ENCODE measurements around the gene PRKCE. TPM values are rescaled to one million over a fixed set of nuclear protein-coding genes. Genes with fewer than 3 reads are reported as not detected.

Gene PRKCE
- total RNA-seq, 1 experiment from 2014 or later = 14.8 TPM

DNA sequence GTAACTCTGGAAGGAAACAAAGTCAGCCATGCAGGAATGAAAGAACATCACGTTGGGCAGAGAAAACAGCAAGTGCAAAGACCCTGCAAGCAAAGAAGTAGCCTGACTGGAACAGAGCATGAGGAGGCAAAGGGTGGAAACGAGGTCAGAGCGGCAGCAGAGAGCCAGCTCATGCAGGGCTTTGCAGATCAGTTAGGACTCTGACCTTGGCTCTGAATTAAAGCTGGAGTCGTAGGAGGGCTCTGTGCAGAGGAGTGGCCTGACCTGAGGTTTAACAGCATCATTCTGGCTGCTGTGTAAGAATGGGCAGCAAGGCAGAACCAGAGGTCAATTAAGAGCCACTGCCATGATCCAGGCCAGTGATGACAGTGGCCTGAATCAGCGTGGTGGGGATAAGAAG, 220.7 kb downstream of the PRKCE start:
- Histone ChIP-seq H3K4me3 (replicated peaks in 1 of 2; ENCODE audit: low read depth in 1 of 2, low read length in 2 of 2) (no peak overlapping the region), H3K79me2 (ENCODE audit: insufficient read depth, low read length) (no peaks in the 10 kb centered on the region), H3K4me2 (ENCODE audit: low read length) (no peak overlapping the region), H3K9me3 (ENCODE audit: control insufficient read depth in 1 of 2, insufficient read depth in 1 of 2, low read depth in 1 of 2, low read length in 2 of 2) (peaks cover 4 to 7% of the 10 kb centered on the region in 2 experiments; a peak in 2 of 4 replicates), H3K9me2 (ENCODE audit: insufficient read depth) (no peaks in the 10 kb centered on the region), H4K20me1 (ENCODE audit: insufficient read depth) (no peaks in the 10 kb centered on the region), H3K4me1 (ENCODE audit: control insufficient read depth in 1 of 2, insufficient read depth in 2 of 2, low read length in 2 of 2) (peaks cover 0 to 6% of the 10 kb centered on the region in 2 experiments; a peak in 1 of 4 replicates), H3K9ac (ENCODE audit: low read length) (no peak overlapping the region), H3K36me3 (ENCODE audit: control insufficient read depth in 1 of 2, insufficient read depth in 2 of 2, low read length in 2 of 2) (no peaks in the 10 kb centered on the region), H3K27me3 (ENCODE audit: insufficient read depth, low read length) (no peaks in the 10 kb centered on the region), H3K27ac (ENCODE audit: low read depth, low read length) (no peak overlapping the region), H2AFZ (ENCODE audit: low read depth, low read length, poor library complexity, severe bottlenecking) (no peak overlapping the region)
- RAD21 ChIA-PET (ENCODE audit: low non-redundant PET in 1 of 2, low total read pairs in 2 of 2, uncharacterized antibody in 2 of 2, unreplicated experiment in 2 of 2) = no interaction called here
- TF ChIP-seq CEBPB (IDR thresholded peaks at IDR 0.05; ENCODE audit: low read depth) (no peak), FOSL1 (IDR thresholded peaks at IDR 0.05; ENCODE audit: low read depth) (no peak), RAD21 (IDR thresholded peaks at IDR 0.05; ENCODE audit: low read depth) (no peak), ZFX (IDR thresholded peaks at IDR 0.05) (no peak), ELF1 (IDR thresholded peaks at IDR 0.05; ENCODE audit: borderline replicate concordance, low read depth) (no peak), POLR2A (IDR thresholded peaks at IDR 0.05; ENCODE audit: borderline replicate concordance, extremely low read depth, insufficient read depth, insufficient read length) (no peak), ZNF274 (IDR thresholded peaks at IDR 0.05; ENCODE audit: low read depth, low read length) (no peak), POLR2AphosphoS5 (IDR thresholded peaks at IDR 0.05; ENCODE audit: low read depth, low read length) (no peak), EZH2phosphoT487 (IDR thresholded peaks at IDR 0.05; ENCODE audit: borderline replicate concordance) (no peak), JUND (IDR thresholded peaks at IDR 0.05) (no peak), YY1 (IDR thresholded peaks at IDR 0.05; ENCODE audit: extremely low read depth, insufficient replicate concordance, low read depth, low read length) (no peak), EGR1 (IDR thresholded peaks at IDR 0.05; ENCODE audit: low read depth) (no peak), TCF7L2 (IDR thresholded peaks at IDR 0.05; ENCODE audit: borderline replicate concordance, extremely low read depth, insufficient read depth, insufficient read length) (no peak), CBX3 (IDR thresholded peaks at IDR 0.05; ENCODE audit: low read depth) (no peak)
- TF ChIP-seq, protein P1, sequence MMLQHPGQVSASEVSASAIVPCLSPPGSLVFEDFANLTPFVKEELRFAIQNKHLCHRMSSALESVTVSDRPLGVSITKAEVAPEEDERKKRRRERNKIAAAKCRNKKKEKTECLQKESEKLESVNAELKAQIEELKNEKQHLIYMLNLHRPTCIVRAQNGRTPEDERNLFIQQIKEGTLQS (IDR thresholded peaks at IDR 0.05) = no peak
- TF ChIP-seq, protein P2, sequence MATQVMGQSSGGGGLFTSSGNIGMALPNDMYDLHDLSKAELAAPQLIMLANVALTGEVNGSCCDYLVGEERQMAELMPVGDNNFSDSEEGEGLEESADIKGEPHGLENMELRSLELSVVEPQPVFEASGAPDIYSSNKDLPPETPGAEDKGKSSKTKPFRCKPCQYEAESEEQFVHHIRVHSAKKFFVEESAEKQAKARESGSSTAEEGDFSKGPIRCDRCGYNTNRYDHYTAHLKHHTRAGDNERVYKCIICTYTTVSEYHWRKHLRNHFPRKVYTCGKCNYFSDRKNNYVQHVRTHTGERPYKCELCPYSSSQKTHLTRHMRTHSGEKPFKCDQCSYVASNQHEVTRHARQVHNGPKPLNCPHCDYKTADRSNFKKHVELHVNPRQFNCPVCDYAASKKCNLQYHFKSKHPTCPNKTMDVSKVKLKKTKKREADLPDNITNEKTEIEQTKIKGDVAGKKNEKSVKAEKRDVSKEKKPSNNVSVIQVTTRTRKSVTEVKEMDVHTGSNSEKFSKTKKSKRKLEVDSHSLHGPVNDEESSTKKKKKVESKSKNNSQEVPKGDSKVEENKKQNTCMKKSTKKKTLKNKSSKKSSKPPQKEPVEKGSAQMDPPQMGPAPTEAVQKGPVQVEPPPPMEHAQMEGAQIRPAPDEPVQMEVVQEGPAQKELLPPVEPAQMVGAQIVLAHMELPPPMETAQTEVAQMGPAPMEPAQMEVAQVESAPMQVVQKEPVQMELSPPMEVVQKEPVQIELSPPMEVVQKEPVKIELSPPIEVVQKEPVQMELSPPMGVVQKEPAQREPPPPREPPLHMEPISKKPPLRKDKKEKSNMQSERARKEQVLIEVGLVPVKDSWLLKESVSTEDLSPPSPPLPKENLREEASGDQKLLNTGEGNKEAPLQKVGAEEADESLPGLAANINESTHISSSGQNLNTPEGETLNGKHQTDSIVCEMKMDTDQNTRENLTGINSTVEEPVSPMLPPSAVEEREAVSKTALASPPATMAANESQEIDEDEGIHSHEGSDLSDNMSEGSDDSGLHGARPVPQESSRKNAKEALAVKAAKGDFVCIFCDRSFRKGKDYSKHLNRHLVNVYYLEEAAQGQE (IDR thresholded peaks at IDR 0.05; ENCODE audit: low read depth) = no peak
- TF ChIP-seq, protein P3, sequence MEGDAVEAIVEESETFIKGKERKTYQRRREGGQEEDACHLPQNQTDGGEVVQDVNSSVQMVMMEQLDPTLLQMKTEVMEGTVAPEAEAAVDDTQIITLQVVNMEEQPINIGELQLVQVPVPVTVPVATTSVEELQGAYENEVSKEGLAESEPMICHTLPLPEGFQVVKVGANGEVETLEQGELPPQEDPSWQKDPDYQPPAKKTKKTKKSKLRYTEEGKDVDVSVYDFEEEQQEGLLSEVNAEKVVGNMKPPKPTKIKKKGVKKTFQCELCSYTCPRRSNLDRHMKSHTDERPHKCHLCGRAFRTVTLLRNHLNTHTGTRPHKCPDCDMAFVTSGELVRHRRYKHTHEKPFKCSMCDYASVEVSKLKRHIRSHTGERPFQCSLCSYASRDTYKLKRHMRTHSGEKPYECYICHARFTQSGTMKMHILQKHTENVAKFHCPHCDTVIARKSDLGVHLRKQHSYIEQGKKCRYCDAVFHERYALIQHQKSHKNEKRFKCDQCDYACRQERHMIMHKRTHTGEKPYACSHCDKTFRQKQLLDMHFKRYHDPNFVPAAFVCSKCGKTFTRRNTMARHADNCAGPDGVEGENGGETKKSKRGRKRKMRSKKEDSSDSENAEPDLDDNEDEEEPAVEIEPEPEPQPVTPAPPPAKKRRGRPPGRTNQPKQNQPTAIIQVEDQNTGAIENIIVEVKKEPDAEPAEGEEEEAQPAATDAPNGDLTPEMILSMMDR (IDR thresholded peaks at IDR 0.05 in 2 of 3, conservative IDR thresholded peaks at IDR 0.05 in 1 of 3; ENCODE audit: borderline replicate concordance in 1 of 3, insufficient read depth in 1 of 3, low read depth in 2 of 3, low read length in 2 of 3) = no peak
- CTCF ChIA-PET = no interaction called here
- POLR2A ChIA-PET = no interaction called here
- BruUV-seq (replicated peaks) = no TSS peak
- no peak for DNase-seq (ENCODE audit: low read depth, low spot score)
- intact Hi-C loops (cut with micrococcal nuclease) = no loop called here
- no peak for ATAC-seq
